ENCODE measurements around the gene BMP5. TPM values are rescaled to one million over a fixed set of nuclear protein-coding genes. Genes with fewer than 3 reads are reported as not detected.

The BMP5 gene
- total and polyA plus RNA-seq, 2 of the 13 experiments (the other 11 are each of a cell fraction or from before 2014, with no cell fraction given) = not detected

GRCh38 chr6:55746473-55746872, 128.9 kb downstream of the BMP5 start:
- Histone ChIP-seq H2AFZ (ENCODE audit: low read length) (no peak overlapping the region), H3K4me3 (replicated peaks in 1 of 3; ENCODE audit: insufficient read depth in 1 of 3, low read depth in 2 of 3, low read length in 3 of 3) (no peak overlapping the region), H4K20me1 (ENCODE audit: insufficient read depth, low read length) (no peaks in the 10 kb centered on the region), H3K36me3 (replicated peaks in 1 of 2; ENCODE audit: control insufficient read depth in 1 of 2, insufficient read depth in 2 of 2, low read length in 2 of 2) (no peaks in the 10 kb centered on the region), H3K79me2 (ENCODE audit: insufficient read depth, low read length) (no peaks in the 10 kb centered on the region), H3K9me3 (ENCODE audit: low read length) (no peaks in the 10 kb centered on the region), H3K4me1 (ENCODE audit: insufficient read depth, low read length) (no peaks in the 10 kb centered on the region), H3K9ac (ENCODE audit: insufficient read depth, low read depth, low read length) (no peak overlapping the region), H3K27ac (ENCODE audit: extremely low read length, insufficient read depth, low read length) (no peak overlapping the region), H3K4me2 (ENCODE audit: low read depth, low read length) (no peak overlapping the region), H3K27me3 (ENCODE audit: control insufficient read depth in 1 of 2, insufficient read depth in 2 of 2, low read length in 2 of 2) (no peaks in the 10 kb centered on the region)
- ATAC-seq = no peak
- 3% methylated on average over 1 of the region's 1 CpG for WGBS (ENCODE audit: low lambda C conversion rate)
- intact Hi-C loops (cut with micrococcal nuclease; ENCODE audit: unreplicated experiment) = no loop called here
- FAIRE-seq = no peak
- TF ChIP-seq MEIS1 (CRISPR knock-in tag; IDR thresholded peaks at IDR 0.05; ENCODE audit: borderline replicate concordance) = no peak
- TF ChIP-seq, protein P1, sequence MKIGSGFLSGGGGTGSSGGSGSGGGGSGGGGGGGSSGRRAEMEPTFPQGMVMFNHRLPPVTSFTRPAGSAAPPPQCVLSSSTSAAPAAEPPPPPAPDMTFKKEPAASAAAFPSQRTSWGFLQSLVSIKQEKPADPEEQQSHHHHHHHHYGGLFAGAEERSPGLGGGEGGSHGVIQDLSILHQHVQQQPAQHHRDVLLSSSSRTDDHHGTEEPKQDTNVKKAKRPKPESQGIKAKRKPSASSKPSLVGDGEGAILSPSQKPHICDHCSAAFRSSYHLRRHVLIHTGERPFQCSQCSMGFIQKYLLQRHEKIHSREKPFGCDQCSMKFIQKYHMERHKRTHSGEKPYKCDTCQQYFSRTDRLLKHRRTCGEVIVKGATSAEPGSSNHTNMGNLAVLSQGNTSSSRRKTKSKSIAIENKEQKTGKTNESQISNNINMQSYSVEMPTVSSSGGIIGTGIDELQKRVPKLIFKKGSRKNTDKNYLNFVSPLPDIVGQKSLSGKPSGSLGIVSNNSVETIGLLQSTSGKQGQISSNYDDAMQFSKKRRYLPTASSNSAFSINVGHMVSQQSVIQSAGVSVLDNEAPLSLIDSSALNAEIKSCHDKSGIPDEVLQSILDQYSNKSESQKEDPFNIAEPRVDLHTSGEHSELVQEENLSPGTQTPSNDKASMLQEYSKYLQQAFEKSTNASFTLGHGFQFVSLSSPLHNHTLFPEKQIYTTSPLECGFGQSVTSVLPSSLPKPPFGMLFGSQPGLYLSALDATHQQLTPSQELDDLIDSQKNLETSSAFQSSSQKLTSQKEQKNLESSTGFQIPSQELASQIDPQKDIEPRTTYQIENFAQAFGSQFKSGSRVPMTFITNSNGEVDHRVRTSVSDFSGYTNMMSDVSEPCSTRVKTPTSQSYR (CRISPR knock-in tag; IDR thresholded peaks at IDR 0.05; ENCODE audit: borderline replicate concordance) = no peak
- TF ChIP-seq ZNF547 (CRISPR knock-in tag; IDR thresholded peaks at IDR 0.05) = no peak
- no peak for TF ChIP-seq ATRX (CRISPR knock-in tag; IDR thresholded peaks at IDR 0.05; ENCODE audit: borderline replicate concordance)
- TF ChIP-seq CAMTA2 (CRISPR knock-in tag; IDR thresholded peaks at IDR 0.05; ENCODE audit: borderline replicate concordance) = no peak
- no peak for TF ChIP-seq THAP11 (CRISPR knock-in tag; IDR thresholded peaks at IDR 0.05)
- no peak for TF ChIP-seq ZNF446 (CRISPR knock-in tag; IDR thresholded peaks at IDR 0.05)
- TF ChIP-seq, protein P2, sequence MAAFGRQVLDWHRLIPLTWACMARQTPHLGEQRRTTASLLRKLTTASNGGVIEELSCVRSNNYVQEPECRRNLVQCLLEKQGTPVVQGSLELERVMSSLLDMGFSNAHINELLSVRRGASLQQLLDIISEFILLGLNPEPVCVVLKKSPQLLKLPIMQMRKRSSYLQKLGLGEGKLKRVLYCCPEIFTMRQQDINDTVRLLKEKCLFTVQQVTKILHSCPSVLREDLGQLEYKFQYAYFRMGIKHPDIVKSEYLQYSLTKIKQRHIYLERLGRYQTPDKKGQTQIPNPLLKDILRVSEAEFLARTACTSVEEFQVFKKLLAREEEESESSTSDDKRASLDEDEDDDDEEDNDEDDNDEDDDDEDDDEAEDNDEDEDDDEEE (CRISPR knock-in tag; IDR thresholded peaks at IDR 0.05) = no peak
- no peak for TF ChIP-seq ATAD3A (CRISPR knock-in tag; IDR thresholded peaks at IDR 0.05)
- TF ChIP-seq ZNF17 (CRISPR knock-in tag; IDR thresholded peaks at IDR 0.05) = no peak
- TF ChIP-seq LCORL (IDR thresholded peaks at IDR 0.05) = no peak
- no peak for TF ChIP-seq LCORL (CRISPR knock-in tag; IDR thresholded peaks at IDR 0.05)
- no peak for TF ChIP-seq REL (CRISPR knock-in tag; conservative IDR thresholded peaks at IDR 0.05)
- ChIA-PET POLR2A (no interaction called here), CTCF (ENCODE audit: low intra/inter-chr PET ratio, low total read pairs) (no interaction called here)
- in situ Hi-C loops (cut with HindIII; ENCODE audit: extremely low pct_ligation_motif_present, low pct_unique_long_range_greater_than_20kb) = no loop called here
- no peak for DNase-seq (ENCODE audit: low spot score)
- no TSS peak for BruUV-seq (replicated peaks)
